HepG2 (cell line): ENCODE results near the gene POLR2H. TPM values are rescaled to one million over a fixed set of nuclear protein-coding genes. Genes with fewer than 3 reads are reported as not detected.

ENCODE experiments used
- ATAC-seq: fragments of 200-7000 bp; cut with Tn5 transposase; 3 replicates; pipeline ENCODE4 v1.9.1; 2020; ENCODE audit warnings: mild to moderate bottlenecking, moderate library complexity
- BruUV-seq: library from RNA; stranded (reverse); fragments of 400-500 nt; replicated peaks from 2 replicates; lab custom pipeline; 2021; lab: Mats Ljungman, UMichigan
- CTCF ChIA-PET: fragments of 300-600 bp; formaldehyde crosslinking; extraction: SDS; loops from one replicate; lab custom pipeline; 2021; ENCODE audit warnings: low total read pairs, inconsistent platforms, low intra/inter-chr PET ratio; lab: Yijun Ruan, JAX
- POLR2A ChIA-PET: fragments of 350-600 bp; sonication (Branson Sonifier 250); formaldehyde crosslinking; loops from one replicate; lab custom pipeline; 2020; ENCODE audit warnings: antibody characterized with exemption, inconsistent platforms; lab: Yijun Ruan, JAX
- DNase-seq: peaks from one replicate; pipeline ENCODE4 v3.0.0-alpha.2; 2015; ENCODE audit warnings: low spot score
- FAIRE-seq: peaks from 3 replicates; lab custom pipeline; 2011; peaks lifted over from hg19 to GRCh38; lab: Jason Lieb, UNC
- H2AFZ ChIP-seq: one replicate; pipeline ENCODE4 v1.6.1; 2011; ENCODE audit warnings: low read length, inconsistent platforms
- H3K27ac ChIP-seq: fragments of 300-600 bp; 3 replicates; pipeline ENCODE4 v1.8.0; 2011; ENCODE audit warnings: mixed run types, mild to moderate bottlenecking, mixed read lengths, low read length, inconsistent platforms; ENCODE audit not compliant: insufficient read depth; ENCODE audit errors: extremely low read length
- H3K27me3 ChIP-seq, 2 experiments: fragments of 200-600 bp in 1 of 2; 2 replicates in 1 of 2; 3 replicates in 1 of 2; pipeline versions ENCODE4 v1.6.0 to v1.8.0; 2011; ENCODE audit warnings: low read length in 2 of 2, mild to moderate bottlenecking in 2 of 2, moderate library complexity in 2 of 2, inconsistent platforms in 1 of 2; ENCODE audit not compliant: insufficient read depth in 2 of 2, control insufficient read depth in 1 of 2
- H3K36me3 ChIP-seq, 2 experiments: fragments of 200-600 bp in 1 of 2; replicated peaks in 1 of 2; 2 replicates in 1 of 2; 3 replicates in 1 of 2; pipeline versions ENCODE4 v1.5.1 to v1.8.0; 2011; ENCODE audit warnings: low read length in 2 of 2, inconsistent platforms in 1 of 2; ENCODE audit not compliant: insufficient read depth in 2 of 2, control insufficient read depth in 1 of 2
- H3K4me1 ChIP-seq: 2 replicates; pipeline ENCODE4 v1.5.1; 2012; ENCODE audit warnings: low read length, inconsistent platforms; ENCODE audit not compliant: insufficient read depth
- H3K4me2 ChIP-seq: 2 replicates; pipeline ENCODE4 v1.6.0; 2011; ENCODE audit warnings: low read depth, low read length, inconsistent platforms
- H3K4me3 ChIP-seq, 3 experiments: fragments of 200-600 bp in 1 of 3; sonication (generic), shearing (Covaris generic) in 1 of 3; replicated peaks in 1 of 3; 2 replicates each; pipeline ENCODE4 v1.5.1; 2011 to 2016; ENCODE audit warnings: low read length in 3 of 3, inconsistent platforms in 2 of 3, low read depth in 2 of 3, mild to moderate bottlenecking in 2 of 3, control low read depth in 1 of 3, mixed read lengths in 1 of 3; ENCODE audit not compliant: insufficient read depth in 1 of 3
- H3K79me2 ChIP-seq: one replicate; pipeline ENCODE4 v1.6.1; 2011; ENCODE audit warnings: low read length, inconsistent platforms; ENCODE audit not compliant: insufficient read depth
- H3K9ac ChIP-seq: 2 replicates; pipeline ENCODE4 v1.6.0; 2011; ENCODE audit warnings: mild to moderate bottlenecking, low read depth, low read length, inconsistent platforms; ENCODE audit not compliant: insufficient read depth
- H3K9me3 ChIP-seq: 2 replicates; pipeline ENCODE4 v1.5.1; 2012; ENCODE audit warnings: mild to moderate bottlenecking, low read length
- H4K20me1 ChIP-seq: 2 replicates; pipeline ENCODE4 v1.6.0; 2011; ENCODE audit warnings: inconsistent platforms, mild to moderate bottlenecking, low read length, moderate library complexity; ENCODE audit not compliant: insufficient read depth
- HMG20A ChIP-seq: IDR thresholded peaks from 2 replicates; pipeline ENCODE4 v1.6.1; 2016; ENCODE audit warnings: borderline replicate concordance
- POLR2G ChIP-seq: fragments of 200-400 bp; formaldehyde crosslinking; IDR thresholded peaks from 2 replicates; pipeline ENCODE4 v1.6.1; 2018; ENCODE audit warnings: mild to moderate bottlenecking, low read depth, low read length, moderate library complexity
- RBM22 ChIP-seq: fragments of 200-400 bp; formaldehyde crosslinking; optimal IDR thresholded peaks from 2 replicates; pipeline ENCODE3; 2017; ENCODE audit warnings: mild to moderate bottlenecking, low read length, moderate library complexity
- ZNF484 ChIP-seq: sonication (generic); formaldehyde crosslinking; IDR thresholded peaks from 2 replicates; pipeline ENCODE4 v1.5.1; 2020; ENCODE audit warnings: mild to moderate bottlenecking, low read depth, missing genetic modification reagents, borderline replicate concordance
- WGBS: methylation state at CpG from one replicate; pipeline ENCODE4 v1.1.6; 2017; ENCODE audit warnings: low lambda C conversion rate; 5-methylcytosine and 5-hydroxymethylcytosine counted together
- in situ Hi-C: cut with HindIII; loops from 2 replicates; pipeline ENCODE4 v1.10.0; 2017; ENCODE audit warnings: low pct_unique_long_range_greater_than_20kb; ENCODE audit not compliant: extremely low pct_ligation_motif_present
- intact Hi-C: fragments of 100-400 bp; cut with micrococcal nuclease; formaldehyde crosslinking; loops from one replicate; pipeline ENCODE4 v1.10.0; 2022; ENCODE audit not compliant: unreplicated experiment
- polyA plus RNA-seq, 8 experiments: library from polyadenylated mRNA; depleted of rRNA in 3 of 8; stranded (reverse) in 7 of 8; unstranded in 1 of 8; fragments of >200 nt; fragmentation: Illumina TruSeq in 4 of 8; extraction: Trizol in 4 of 8; gene quantifications; 2 replicates each; pipeline versions ENCODE4 v1.2.1 to v1.2.3, GENCODE V29; 2011 to 2016; ENCODE audit warnings: low read depth in 4 of 8, missing spikeins in 1 of 8, mixed read lengths in 1 of 8; ENCODE audit not compliant: insufficient read depth in 1 of 8
- total RNA-seq, 5 experiments: library from RNA; depleted of rRNA; stranded (reverse); fragments of >200 nt; fragmentation: Illumina TruSeq; extraction: Trizol; gene quantifications; 2 replicates each; pipeline ENCODE4 v1.2.3, GENCODE V29; 2016; ENCODE audit warnings: low read depth in 1 of 5

The POLR2H gene
- total and polyA plus RNA-seq, 2 of the 13 experiments (the other 11 are each of a cell fraction or from before 2014, with no cell fraction given): 118 to 194 TPM

DNA sequence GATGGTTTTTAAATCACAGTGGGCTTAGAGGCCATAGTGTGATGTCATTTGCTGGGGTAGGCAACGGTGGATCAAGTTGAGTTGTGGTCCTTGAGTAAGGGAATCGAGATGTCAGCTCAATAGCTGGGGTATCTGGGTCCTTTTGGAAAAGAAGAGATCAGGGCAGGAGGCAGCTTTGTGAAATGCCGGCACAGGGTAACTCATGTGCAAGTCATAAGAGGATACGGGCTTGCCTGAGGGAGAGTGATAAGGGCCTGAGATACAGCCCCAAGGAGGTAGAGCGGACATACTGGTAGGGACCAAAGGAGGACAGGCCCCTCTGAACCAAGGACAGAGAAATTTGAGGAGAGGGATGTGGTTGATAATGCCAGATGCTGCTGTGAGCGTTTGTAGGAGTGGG, 28.3 kb upstream of the POLR2H start:
- CTCF ChIA-PET: no interaction called here
- H3K9me3 ChIP-seq: no peaks in the 10 kb centered on the region
- no peak for FAIRE-seq
- no peak overlapping the region for H3K9ac ChIP-seq
- H4K20me1 ChIP-seq: peaks cover 19% of the 10 kb centered on the region; the same call in 1 of the 2 replicates
- in situ Hi-C loops (no loop called here), intact Hi-C loops (no loop called here)
- no peak overlapping the region for H3K4me2 ChIP-seq
- TF ChIP-seq RBM22 (peak; percentile 9), HMG20A (no peak), POLR2G (0 out of 2 replicates have a peak, but pooled peaks have one; percentile 5)
- WGBS: 97% methylated on average over 6 of the region's 6 CpGs
- no peak for ATAC-seq
- DNase-seq: no peak
- no peaks in the 10 kb centered on the region; a peak in 1 of 5 replicates for H3K27me3 ChIP-seq
- H3K4me1 ChIP-seq: peaks cover 18% of the 10 kb centered on the region
- no peak overlapping the region for H2AFZ ChIP-seq
- POLR2A ChIA-PET: interaction anchor here (1.0 to 1.4 kb wide), 2 partner anchors 15 to 17 kb away, joined by 3 read pairs; no protein-coding TSS in a partner anchor
- H3K27ac ChIP-seq: no peak overlapping the region
- BruUV-seq: TSS peak; percentile 31
- peaks cover 31 to 59% of the 10 kb centered on the region in 2 experiments for H3K36me3 ChIP-seq
- H3K4me3 ChIP-seq: no peak overlapping the region
- peaks cover 16% of the 10 kb centered on the region for H3K79me2 ChIP-seq

DNA sequence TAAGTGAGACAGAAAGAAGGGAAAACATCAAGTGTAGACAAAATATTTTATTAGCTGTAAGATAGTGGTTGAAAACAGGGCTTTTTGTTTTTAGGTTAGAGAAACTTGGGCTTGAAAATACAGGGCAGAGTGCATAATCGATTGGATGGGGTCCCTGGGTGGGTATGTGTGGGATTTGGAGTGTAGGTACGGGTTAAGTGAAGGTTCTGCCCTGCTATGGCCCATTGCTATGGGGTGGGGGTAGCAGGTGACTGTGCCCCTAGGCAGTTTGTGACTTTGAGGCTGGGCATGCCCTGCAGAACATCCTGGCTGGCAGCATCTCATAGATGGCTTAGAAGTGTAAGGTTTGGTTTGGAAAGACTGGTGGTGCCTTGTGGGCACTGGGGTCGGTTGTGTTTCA, 27.8 kb upstream of the POLR2H start:
- H3K27me3 ChIP-seq: no peaks in the 10 kb centered on the region; a peak in 1 of 5 replicates
- peaks cover 16% of the 10 kb centered on the region for H3K79me2 ChIP-seq
- ChIA-PET POLR2A (interaction anchor here (1.0 to 1.4 kb wide), 2 partner anchors 15 to 17 kb away, joined by 3 read pairs; no protein-coding TSS in a partner anchor), CTCF (no interaction called here)
- no peak for TF ChIP-seq ZNF484 (CRISPR knock-in tag)
- H3K27ac ChIP-seq: no peak overlapping the region
- no peak overlapping the region for H2AFZ ChIP-seq
- peaks cover 29 to 54% of the 10 kb centered on the region in 2 experiments for H3K36me3 ChIP-seq
- intact Hi-C loops (no loop called here), in situ Hi-C loops (no loop called here)
- 88% methylated on average over 3 of the region's 3 CpGs for WGBS
- H3K4me3 ChIP-seq: no peak overlapping the region
- no peak overlapping the region for H3K9ac ChIP-seq
- DNase-seq (no peak), FAIRE-seq (no peak), ATAC-seq (no peak)
- peaks cover 19% of the 10 kb centered on the region; the same call in 1 of the 2 replicates for H4K20me1 ChIP-seq
- BruUV-seq: no TSS peak
- no peak overlapping the region for H3K4me2 ChIP-seq
- H3K4me1 ChIP-seq: peaks cover 18% of the 10 kb centered on the region
- no peaks in the 10 kb centered on the region for H3K9me3 ChIP-seq
